HG02870 (cell line): ENCODE results near the gene TCF19.
"Not testable (repeated sequence)": the region's sequence is repeated elsewhere in the genome, so short reads cannot be mapped to it uniquely, and the experiment has no call there.

Experiments
- ATAC-seq: cut with Tn5 transposase; IDR thresholded peaks from one replicate; pipeline ENCODE4 v1.9.1; 2021; ENCODE audit warnings: mild to moderate bottlenecking, moderate library complexity; ENCODE audit not compliant: unreplicated experiment

Gene TCF19

DNA sequence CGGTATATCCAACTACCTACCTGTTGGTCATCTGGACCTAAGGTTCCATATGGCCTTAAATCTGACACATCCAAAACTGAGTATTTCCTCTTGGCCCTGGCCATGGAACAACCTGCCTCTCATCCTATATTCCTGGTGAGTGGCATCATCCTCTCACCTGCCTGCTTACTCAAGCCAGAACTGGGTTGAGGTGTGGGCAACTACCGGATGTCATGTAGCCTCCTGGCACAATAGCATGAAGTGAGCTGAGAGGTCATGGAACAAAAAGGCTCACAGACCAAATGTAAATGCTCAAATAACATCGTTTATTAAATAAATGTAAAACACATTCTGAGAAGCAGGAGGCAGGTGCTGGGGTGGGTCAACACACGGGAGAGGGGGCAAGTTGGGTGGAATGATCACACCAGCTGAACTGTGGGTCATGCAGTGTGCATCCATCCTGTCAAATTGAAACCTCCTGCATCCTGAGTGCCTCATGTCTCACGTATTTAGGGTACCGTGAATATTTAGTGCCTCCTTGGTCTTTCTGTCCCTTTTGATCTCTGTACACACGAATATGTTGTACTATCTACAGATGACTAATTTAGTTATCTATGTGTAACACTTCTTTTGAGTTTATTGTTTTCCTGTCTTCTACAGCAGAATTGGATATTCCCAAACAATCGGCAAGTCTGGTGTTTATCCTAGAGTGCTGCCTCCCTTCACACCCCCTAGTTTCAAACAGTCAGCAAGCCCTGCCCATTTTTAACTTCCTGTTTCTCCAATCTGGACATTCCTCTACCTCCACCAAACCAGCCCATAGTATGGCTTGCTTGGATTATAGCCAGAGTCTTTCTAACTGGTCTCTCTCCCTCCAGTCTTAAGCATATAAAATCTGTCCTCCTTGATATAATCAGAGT is 20.0 kb downstream of the TCF19 start:
- no peak for ATAC-seq

DNA sequence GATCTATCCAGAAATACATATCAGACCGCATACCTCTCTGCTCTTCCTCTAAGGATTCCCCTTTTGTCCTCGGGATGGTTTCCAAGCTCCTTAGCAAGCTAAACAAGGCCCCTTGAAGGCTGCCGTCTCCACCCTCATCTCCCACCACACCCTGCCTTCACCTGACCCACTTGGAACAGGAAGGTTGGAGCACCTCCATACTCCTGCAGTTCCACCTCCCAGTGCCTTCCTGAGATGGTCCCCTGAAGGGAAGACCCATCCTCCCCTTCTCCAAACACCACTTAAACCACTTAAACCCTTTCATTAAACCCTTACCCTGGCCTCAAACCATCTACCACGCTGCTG is 20.6 kb downstream of the TCF19 start:
- no peak for ATAC-seq

GRCh38 chr6:31179896-31180295 is 21.5 kb downstream of the TCF19 start:
- ATAC-seq = no peak

DNA sequence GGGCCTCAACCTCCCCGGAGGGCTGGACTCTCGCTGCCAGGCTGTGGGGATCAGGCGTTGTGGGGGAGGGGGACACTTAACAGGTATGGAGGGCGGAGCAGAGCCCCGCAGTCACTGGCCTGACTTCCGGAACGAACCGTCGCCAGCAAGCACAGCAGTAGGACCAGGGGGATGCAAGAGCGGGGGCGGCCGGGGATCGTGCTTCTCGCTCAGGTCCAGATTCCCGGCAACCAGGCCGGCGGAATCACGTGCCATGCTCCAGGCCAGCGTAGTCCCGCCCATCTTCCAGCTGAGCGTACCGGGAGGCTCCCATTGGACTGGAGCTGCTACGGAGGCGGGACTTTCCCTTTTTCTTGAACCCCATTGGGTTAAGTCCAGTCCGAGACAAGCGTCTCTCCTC is 22.1 kb downstream of the TCF19 start:
- peak; percentile 54 for ATAC-seq

DNA sequence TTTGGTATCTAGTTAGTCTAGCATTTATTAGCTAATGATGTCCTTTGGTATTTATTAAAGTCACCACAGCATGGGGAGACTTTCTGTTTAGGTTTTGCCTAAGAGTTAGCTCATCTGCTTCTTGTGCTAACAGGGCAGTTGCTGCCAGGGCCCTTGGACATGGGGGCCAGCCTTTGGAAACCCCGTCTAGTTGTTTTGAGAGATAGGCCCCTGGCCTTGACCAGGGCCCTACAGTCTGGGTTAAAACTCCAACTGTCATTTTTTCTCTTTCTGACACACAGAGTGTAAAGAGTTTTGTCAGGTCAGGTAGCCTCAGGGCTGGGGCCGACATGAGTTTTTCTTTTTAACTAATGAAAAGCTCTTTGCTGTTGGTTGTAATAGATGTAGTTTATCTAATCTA is 24.9 kb downstream of the TCF19 start:
- ATAC-seq = not testable (repeated sequence)

GRCh38 chr6:31183859-31184258 is 25.5 kb downstream of the TCF19 start:
- ATAC-seq = not testable (repeated sequence)

- ATAC-seq = not testable (repeated sequence)
These were observed 27.3 kb downstream of the TCF19 start for GRCh38 chr6:31185695-31186051.

GRCh38 chr6:31186052-31186734 is 27.8 kb downstream of the TCF19 start:
- ATAC-seq = no peak

- ATAC-seq = no peak
These were observed 29.4 kb downstream of the TCF19 start for GRCh38 chr6:31187780-31188194.

DNA sequence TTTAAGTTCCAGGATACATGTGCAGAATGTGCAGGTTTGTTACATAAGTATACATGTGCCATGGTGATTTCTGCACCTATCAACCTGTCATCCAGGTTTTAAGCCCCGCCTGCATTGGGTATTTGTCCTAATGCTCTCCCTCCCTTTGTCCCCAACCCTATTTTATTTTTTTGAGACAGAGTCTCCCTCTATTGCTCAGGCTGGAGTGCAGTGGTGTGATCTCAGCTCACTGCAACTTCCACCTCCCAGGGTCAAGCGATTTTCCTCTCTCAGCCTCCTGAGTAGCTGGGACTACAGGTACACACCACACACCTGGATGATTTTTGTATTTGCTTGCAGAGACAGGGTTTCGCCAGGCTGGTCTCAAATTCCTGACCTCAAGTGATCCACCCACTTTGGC is 30.8 kb downstream of the TCF19 start:
- not testable (repeated sequence) for ATAC-seq

DNA sequence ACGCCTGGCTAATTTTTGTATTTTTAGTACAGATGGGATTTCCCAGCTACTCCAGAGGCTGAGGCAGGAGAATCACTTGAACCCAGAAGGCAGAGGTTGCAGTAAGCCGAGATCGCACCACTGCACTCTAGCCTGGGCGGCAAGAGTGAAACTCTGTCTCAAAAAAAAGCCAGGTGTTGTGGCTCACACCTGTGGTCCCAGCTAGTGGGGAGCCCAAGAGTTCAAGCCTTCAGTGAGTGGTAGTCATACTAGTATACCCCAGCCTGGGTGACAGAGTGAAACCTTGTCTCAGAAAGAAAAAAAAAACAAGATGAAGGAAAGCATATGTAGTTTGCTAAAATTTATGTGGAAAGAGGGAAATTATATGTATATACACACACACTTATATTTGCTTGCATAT is 32.1 kb downstream of the TCF19 start:
- no peak for ATAC-seq

GRCh38 chr6:31192431-31193105 is 34.2 kb downstream of the TCF19 start:
- not testable (repeated sequence) for ATAC-seq

DNA sequence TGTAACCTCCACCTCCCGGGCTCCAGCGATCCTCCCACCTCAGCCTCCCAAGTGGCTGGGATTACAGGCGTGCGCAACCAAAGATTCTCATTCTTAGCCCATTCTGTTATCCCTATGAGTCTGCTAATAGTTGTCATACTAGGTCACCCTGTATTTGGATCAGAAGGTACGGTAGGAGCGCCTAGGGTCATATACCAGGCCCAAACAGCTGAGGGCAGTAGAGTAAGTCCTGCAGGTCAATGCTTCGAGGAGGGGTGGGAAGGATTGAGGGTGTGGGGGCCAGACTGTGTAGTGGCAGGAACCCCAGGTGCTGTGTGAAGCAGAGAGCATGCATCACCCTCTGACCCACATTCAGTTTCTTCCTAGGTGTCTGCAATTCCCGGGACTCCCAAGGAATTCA is 34.8 kb downstream of the TCF19 start:
- no peak for ATAC-seq

GRCh38 chr6:31194061-31194834 is 35.9 kb downstream of the TCF19 start:
- no peak for ATAC-seq

DNA sequence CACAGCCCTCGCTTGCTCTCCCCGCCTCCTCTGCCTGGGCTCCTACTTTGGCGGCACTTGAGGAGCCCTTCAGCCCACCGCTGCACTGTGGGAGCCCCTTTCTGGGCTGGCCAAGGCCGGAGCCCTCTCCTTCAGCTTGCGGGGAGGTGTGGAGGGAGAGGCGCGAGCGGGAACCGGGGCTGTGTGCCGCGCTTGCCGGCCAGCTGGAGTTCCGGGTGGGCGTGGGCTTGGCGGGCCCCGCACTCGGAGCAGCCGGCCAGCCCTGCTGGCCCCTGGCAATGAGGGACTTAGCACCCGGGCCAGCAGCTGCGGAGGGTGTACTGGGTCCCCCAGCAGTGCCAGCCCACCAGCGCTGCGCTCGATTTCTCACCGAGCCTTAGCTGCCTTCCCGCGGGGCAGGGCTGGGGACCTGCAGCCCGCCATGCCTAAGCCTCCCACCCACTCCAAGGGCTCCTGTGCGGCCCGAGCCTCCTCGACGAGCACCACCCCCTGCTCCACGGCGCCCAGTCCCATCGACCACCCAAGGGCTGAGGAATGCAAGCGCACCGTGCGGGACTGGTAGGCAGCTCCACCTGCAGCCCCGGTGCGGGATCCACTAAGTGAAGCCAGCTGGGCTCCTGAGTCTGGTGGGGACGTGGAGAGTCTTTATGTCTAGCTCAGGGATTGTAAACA is 37.1 kb downstream of the TCF19 start:
- ATAC-seq = not testable (repeated sequence)

- not testable (repeated sequence) for ATAC-seq
These were observed 38.0 kb downstream of the TCF19 start for GRCh38 chr6:31196251-31197022.

GRCh38 chr6:31197559-31198305 is 39.3 kb downstream of the TCF19 start:
- peak; percentile 77 for ATAC-seq

DNA sequence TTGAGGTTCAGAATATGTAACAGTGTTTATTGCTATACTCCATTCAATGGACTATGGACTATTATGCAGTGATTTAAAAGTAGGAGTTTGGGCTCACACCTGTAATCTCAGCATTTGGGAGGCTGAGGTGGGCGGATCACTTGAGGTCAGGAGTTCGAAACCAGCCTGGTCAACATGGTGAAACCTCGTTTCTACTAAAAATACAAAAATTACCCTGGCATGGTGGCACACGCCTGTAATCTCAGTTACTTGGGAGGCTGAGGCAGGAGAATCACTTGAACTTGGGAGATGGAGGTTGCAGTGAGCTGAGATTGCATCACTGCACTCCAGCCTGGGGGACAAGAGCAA is 40.7 kb downstream of the TCF19 start:
- not testable (repeated sequence) for ATAC-seq
